DMS 273 (cell line): ENCODE measurements around the gene HLA-A.
"Not testable (repeated sequence)": the region's sequence is repeated elsewhere in the genome, so short reads cannot be mapped to it uniquely, and the experiment has no call there.

Experiments
- DNase-seq: peaks from one replicate; lab custom pipeline; 2025; ENCODE audit not compliant: unreplicated experiment; lab: John Stamatoyannopoulos, UW

HLA-A gene

GRCh38 chr6:29942275-29943052, at the start of gene HLA-A:
Gene HLA-A, plus strand, starts transcription at chr6:29942532. Its CDS starts 22 bp downstream, at chr6:29942554.
- peak; percentile 98 for DNase-seq

- DNase-seq, result no peak
Measured at GRCh38 chr6:29892696-29893095, 49.6 kb upstream of the HLA-A start.

GRCh38 chr6:29899281-29899680, 43.1 kb upstream of the HLA-A start:
- no peak for DNase-seq

- no peak for DNase-seq
Measured at GRCh38 chr6:29905286-29905685, 37.0 kb upstream of the HLA-A start.

- no peak for DNase-seq
Measured at GRCh38 chr6:29907637-29908340, 34.5 kb upstream of the HLA-A start.

GRCh38 chr6:29908341-29908662, 34.0 kb upstream of the HLA-A start:
- no peak for DNase-seq

- no peak for DNase-seq
Measured at GRCh38 chr6:29908710-29909109, 33.6 kb upstream of the HLA-A start.

GRCh38 chr6:29909985-29910384, 32.3 kb upstream of the HLA-A start:
- DNase-seq, result no peak

- DNase-seq, result no peak
Measured at GRCh38 chr6:29912840-29913239, 29.5 kb upstream of the HLA-A start.

GRCh38 chr6:29916741-29917140, 25.6 kb upstream of the HLA-A start:
- DNase-seq, result no peak

- DNase-seq, result no peak
Measured at GRCh38 chr6:29917857-29918256, 24.5 kb upstream of the HLA-A start.

- DNase-seq, result no peak
Measured at GRCh38 chr6:29919506-29920445, 22.6 kb upstream of the HLA-A start.

GRCh38 chr6:29924287-29924686, 18.0 kb upstream of the HLA-A start:
- no peak for DNase-seq

GRCh38 chr6:29924731-29925130, 17.6 kb upstream of the HLA-A start:
- no peak for DNase-seq

- DNase-seq, result no peak
Measured at GRCh38 chr6:29925321-29925720, 17.0 kb upstream of the HLA-A start.

- DNase-seq, result no peak
Measured at GRCh38 chr6:29925727-29926412, 16.5 kb upstream of the HLA-A start.

GRCh38 chr6:29926413-29927274, 15.7 kb upstream of the HLA-A start:
- DNase-seq, result no peak

GRCh38 chr6:29927275-29927569, 15.1 kb upstream of the HLA-A start:
- DNase-seq, result no peak

- no peak for DNase-seq
Measured at GRCh38 chr6:29927841-29928388, 14.4 kb upstream of the HLA-A start.

- not testable (repeated sequence) for DNase-seq
Measured at GRCh38 chr6:29930047-29930446, 12.3 kb upstream of the HLA-A start.
